Vagina (tissue), 2 donors: ENCODE measurements around the gene LIF. TPM values are rescaled to one million over a fixed set of nuclear protein-coding genes. Genes with fewer than 3 reads are reported as not detected.

Experiments
- DNase-seq, 2 donors: peaks; one replicate each; pipeline ENCODE4 v3.0.0-alpha.2; 2017; ENCODE audit errors: extremely low spot score in 2 of 2
- H3K27ac ChIP-seq: fragments of 200-600 bp; sonication (generic); one replicate; pipeline ENCODE4 v1.5.1; 2019
- H3K27me3 ChIP-seq: fragments of 200-600 bp; sonication (generic); one replicate; pipeline ENCODE4 v1.5.1; 2019
- H3K36me3 ChIP-seq, 2 donors: fragments of 200-600 bp; sonication (generic); one replicate each; pipeline ENCODE4 v1.5.1; 2017 to 2019
- H3K4me1 ChIP-seq: fragments of 200-600 bp; sonication (generic); one replicate; pipeline ENCODE4 v1.5.1; 2019
- H3K4me3 ChIP-seq, 2 donors: fragments of 200-600 bp; sonication (generic); 1 replicate in 1 of 2; 2 replicates in 1 of 2; pipeline ENCODE4 v1.5.1; 2016 to 2019
- H3K9me3 ChIP-seq: fragments of 200-600 bp; sonication (generic); one replicate; pipeline ENCODE4 v1.5.1; 2019
- CTCF ChIP-seq, 3 experiments: fragments of 450-650 bp in 2 of 3; fragments of 200-600 bp in 1 of 3; sonication (generic) in 1 of 3; IDR thresholded peaks; one replicate each; pipeline ENCODE4 v1.5.1; 2017 to 2019; ENCODE audit warnings: antibody characterized with exemption in 3 of 3, mild to moderate bottlenecking in 2 of 3, moderate library complexity in 2 of 3
- POLR2A ChIP-seq, 2 donors: fragments of 450-650 bp; IDR thresholded peaks; one replicate each; pipeline ENCODE4 v1.6.1; 2017; ENCODE audit warnings: antibody characterized with exemption in 2 of 2, mild to moderate bottlenecking in 2 of 2, moderate library complexity in 2 of 2
- POLR2AphosphoS5 ChIP-seq, 2 donors: sonication (generic); formaldehyde crosslinking; IDR thresholded peaks; one replicate each; pipeline ENCODE4 v1.9.0; 2017; ENCODE audit warnings: antibody characterized with exemption in 2 of 2, mild to moderate bottlenecking in 2 of 2, low read depth in 1 of 2; ENCODE audit not compliant: insufficient read depth in 1 of 2
- intact Hi-C: fragments of 100-400 bp; cut with DNase I; formaldehyde crosslinking; loops from one replicate; pipeline ENCODE4 v1.15.1; 2023
- total RNA-seq: library from RNA; depleted of rRNA; stranded (reverse); fragments of >200 nt; gene quantifications from one replicate; pipeline ENCODE4 v1.2.3, GENCODE V29; 2016

The LIF gene
- total RNA-seq, 1 donor from 2014 or later, result 0.49 TPM

DNA sequence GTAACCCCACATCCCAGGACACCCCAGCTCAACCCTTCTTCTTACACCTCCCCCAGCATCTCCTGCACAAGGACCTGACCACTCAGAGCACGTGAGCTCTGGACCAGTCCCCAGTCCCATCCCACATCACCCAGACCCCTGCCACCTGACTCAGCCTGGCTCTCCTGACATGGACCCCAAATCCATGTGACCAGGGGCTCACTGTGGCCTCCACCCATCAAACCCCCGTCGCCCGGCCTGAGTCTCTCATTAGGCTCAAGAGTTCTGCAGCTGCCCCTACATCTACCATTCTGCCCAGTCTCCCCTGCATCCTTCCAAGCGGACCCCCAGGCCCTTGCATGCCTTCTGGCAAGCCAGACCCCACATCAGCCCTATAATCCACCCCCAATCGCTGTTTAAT, 1.9 kb upstream of the LIF start:
- Histone ChIP-seq H3K27ac (peak overlapping the region; percentile 73), H3K9me3 (no peaks in the 10 kb centered on the region), H3K4me1 (peaks cover 63% of the 10 kb centered on the region), H3K27me3 (no peaks in the 10 kb centered on the region), H3K4me3 (peak overlapping the region in 1 of 2 donors; percentile 15), H3K36me3 (no peaks in the 10 kb centered on the region)
- no peak for DNase-seq
- no peak for TF ChIP-seq POLR2AphosphoS5 (IDR thresholded peaks at IDR 0.05; ENCODE audit: insufficient read depth in 1 of 2, low read depth in 1 of 2)
- no peak for TF ChIP-seq POLR2A (IDR thresholded peaks at IDR 0.05)
- no peak for TF ChIP-seq CTCF (IDR thresholded peaks at IDR 0.05)
- intact Hi-C loops, result no loop called here

DNA sequence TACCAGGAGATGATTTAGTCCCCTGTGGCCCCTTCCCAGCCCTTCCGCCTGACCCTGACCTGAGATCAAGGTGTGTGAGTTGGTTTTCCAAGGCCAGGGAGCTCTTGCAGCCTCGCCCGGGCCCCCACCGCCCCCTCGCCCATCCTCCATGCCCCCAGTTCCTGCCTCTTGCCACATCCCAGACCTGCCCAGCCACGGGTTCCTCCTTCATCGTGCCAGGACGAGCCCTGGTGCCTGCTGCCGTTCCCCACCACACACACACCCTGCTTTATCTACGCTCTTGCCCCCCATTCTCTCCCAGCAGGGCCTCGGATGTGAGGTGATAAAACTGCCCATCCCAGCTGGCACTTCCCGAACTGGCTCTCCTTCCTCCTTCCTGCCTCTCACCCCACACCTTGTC, 1.4 kb upstream of the LIF start:
- H3K4me1 ChIP-seq, result peaks cover 58% of the 10 kb centered on the region
- DNase-seq, result no peak
- no peaks in the 10 kb centered on the region for H3K36me3 ChIP-seq
- no peaks in the 10 kb centered on the region for H3K27me3 ChIP-seq
- peak overlapping the region; percentile 73 for H3K27ac ChIP-seq
- no peaks in the 10 kb centered on the region for H3K9me3 ChIP-seq
- H3K4me3 ChIP-seq, result no peak overlapping the region
- intact Hi-C loops, result no loop called here
- TF ChIP-seq POLR2A (IDR thresholded peaks at IDR 0.05) (no peak), CTCF (IDR thresholded peaks at IDR 0.05) (no peak), POLR2AphosphoS5 (IDR thresholded peaks at IDR 0.05; ENCODE audit: insufficient read depth in 1 of 2, low read depth in 1 of 2) (no peak)

GRCh38 chr22:30247561-30247960, 1.0 kb upstream of the LIF start:
- peaks cover 54% of the 10 kb centered on the region for H3K4me1 ChIP-seq

GRCh38 chr22:30246814-30247376, 336 bp upstream of the LIF start:
- Histone ChIP-seq H3K27me3 (no peaks in the 10 kb centered on the region), H3K27ac (peak overlapping the region; percentile 57), H3K4me3 (peak overlapping the region; percentile 52 to 55), H3K4me1 (peaks cover 49% of the 10 kb centered on the region), H3K36me3 (no peaks in the 10 kb centered on the region), H3K9me3 (no peaks in the 10 kb centered on the region)
- DNase-seq, result no peak
- intact Hi-C loops, result no loop called here
- TF ChIP-seq CTCF (IDR thresholded peaks at IDR 0.05) (no peak), POLR2AphosphoS5 (IDR thresholded peaks at IDR 0.05; ENCODE audit: insufficient read depth in 1 of 2, low read depth in 1 of 2) (no peak), POLR2A (IDR thresholded peaks at IDR 0.05) (no peak)

More at GRCh38 chr22:30247561-30247960, 1.0 kb upstream of the LIF start:
- no peaks in the 10 kb centered on the region for H3K9me3 ChIP-seq
- H3K27ac ChIP-seq, result peak overlapping the region; percentile 73
- no peaks in the 10 kb centered on the region for H3K27me3 ChIP-seq
- H3K36me3 ChIP-seq, result no peaks in the 10 kb centered on the region
- intact Hi-C loops, result no loop called here
- H3K4me3 ChIP-seq, result peak overlapping the region in 1 of 2 donors; percentile 55
- no peak for DNase-seq
- no peak for TF ChIP-seq CTCF (IDR thresholded peaks at IDR 0.05)
- no peak for TF ChIP-seq POLR2A (IDR thresholded peaks at IDR 0.05)
- TF ChIP-seq POLR2AphosphoS5 (IDR thresholded peaks at IDR 0.05; ENCODE audit: insufficient read depth in 1 of 2, low read depth in 1 of 2), result no peak

DNA sequence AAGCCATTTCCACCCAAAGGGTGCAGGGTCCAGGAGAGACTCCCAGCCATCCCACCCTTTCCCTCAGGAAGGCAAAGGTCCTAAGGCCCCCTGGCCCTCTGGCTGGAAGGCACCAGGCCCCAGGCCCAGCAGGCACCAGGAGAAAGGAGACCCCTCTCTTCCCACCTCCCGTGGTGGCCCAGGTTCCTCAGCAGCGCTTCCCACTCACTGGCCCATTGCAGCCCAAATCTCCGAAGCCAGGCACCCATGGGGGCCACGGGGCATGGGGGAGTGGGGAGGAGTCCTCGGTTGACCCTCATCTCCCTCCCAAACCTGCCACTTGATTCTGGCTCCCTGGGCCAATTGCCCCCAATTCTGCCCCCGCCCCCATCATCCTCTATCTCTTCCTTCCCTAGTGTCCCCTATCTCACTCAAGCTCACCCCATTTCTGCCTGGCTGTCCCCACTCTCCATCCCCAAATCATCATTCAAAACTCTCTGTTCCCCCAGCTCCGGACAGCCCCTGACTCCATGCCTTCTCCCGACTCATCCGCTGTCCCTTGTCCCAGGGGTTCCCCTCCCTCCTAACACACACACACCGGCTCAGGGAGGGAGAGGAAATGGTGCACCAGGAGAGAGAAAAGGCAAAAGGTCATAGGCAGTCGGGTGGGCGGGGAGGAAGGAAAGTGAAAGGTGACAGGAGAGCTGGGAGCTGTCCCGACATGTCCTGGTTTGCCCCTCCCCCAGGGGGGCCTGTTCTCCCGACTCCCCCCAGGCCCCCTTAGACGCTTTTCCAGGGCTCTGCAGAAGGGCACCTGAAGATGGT, 1.2 kb downstream of the LIF start:
- Histone ChIP-seq H3K9me3 (no peaks in the 10 kb centered on the region), H3K4me1 (peaks cover 56% of the 10 kb centered on the region), H3K27me3 (no peaks in the 10 kb centered on the region), H3K36me3 (no peaks in the 10 kb centered on the region), H3K27ac (peak overlapping the region; percentile 57), H3K4me3 (peak overlapping the region; percentile 52 to 55)
- intact Hi-C loops, result no loop called here
- TF ChIP-seq POLR2AphosphoS5 (IDR thresholded peaks at IDR 0.05; ENCODE audit: insufficient read depth in 1 of 2, low read depth in 1 of 2) (no peak), CTCF (IDR thresholded peaks at IDR 0.05) (no peak), POLR2A (IDR thresholded peaks at IDR 0.05) (no peak)
- DNase-seq, result no peak
